ENCODE results near the gene TUBGCP5.

TUBGCP5 gene

GRCh38 chr15:22973987-22974386, 65.4 kb downstream of the TUBGCP5 start (continued):
- TF ChIP-seq ZNF398 (tag by site-specific recombination; IDR thresholded peaks at IDR 0.05) (no peak), ZNF664 (tag by site-specific recombination; IDR thresholded peaks at IDR 0.05) (no peak), ZNF513 (tag by site-specific recombination; IDR thresholded peaks at IDR 0.05) (no peak)

GRCh38 chr15:22973286-22973685, 66.1 kb downstream of the TUBGCP5 start:
- ChIA-PET POLR2A (no interaction called here), CTCF (interaction anchor here (0.6 kb wide), 1 partner anchor 29 kb away, joined by 3 read pairs; no protein-coding TSS in a partner anchor)
- Histone ChIP-seq H3K4me3 (ENCODE audit: low read depth, low read length) (no peak overlapping the region), H3K36me3 (ENCODE audit: control insufficient read depth in 2 of 2, insufficient read depth in 1 of 2, low read length in 2 of 2) (no peaks in the 10 kb centered on the region), H3K27ac (ENCODE audit: extremely low read depth, low read depth, low read length) (no peak overlapping the region), H3K4me1 (ENCODE audit: control insufficient read depth, insufficient read depth, low read length) (peaks cover 7% of the 10 kb centered on the region), H3K9me3 (ENCODE audit: control insufficient read depth, insufficient read depth, low read depth, low read length) (no peaks in the 10 kb centered on the region)
- TF ChIP-seq ZXDB (tag by site-specific recombination; IDR thresholded peaks at IDR 0.05) (no peak), PRDM1 (tag by site-specific recombination; IDR thresholded peaks at IDR 0.05) (peak; percentile 31; the same call in 1 of the 2 replicates)

- Histone ChIP-seq H3K36me3 (ENCODE audit: control insufficient read depth in 2 of 2, insufficient read depth in 1 of 2, low read length in 2 of 2) (no peaks in the 10 kb centered on the region), H3K27ac (ENCODE audit: extremely low read depth, low read depth, low read length) (no peak overlapping the region), H3K4me3 (ENCODE audit: low read depth, low read length) (no peak overlapping the region), H3K9me3 (ENCODE audit: control insufficient read depth, insufficient read depth, low read depth, low read length) (no peaks in the 10 kb centered on the region), H3K4me1 (ENCODE audit: control insufficient read depth, insufficient read depth, low read length) (peaks cover 7% of the 10 kb centered on the region)
- CTCF ChIA-PET = no interaction called here
- POLR2A ChIA-PET = no interaction called here
- TF ChIP-seq RBAK (tag by site-specific recombination; IDR thresholded peaks at IDR 0.05) = no peak
- TF ChIP-seq SETDB1 (IDR thresholded peaks at IDR 0.05; ENCODE audit: insufficient read length, low read length) = peak; percentile 63
Observed at GRCh38 chr15:22969489-22969888, 69.9 kb downstream of the TUBGCP5 start.

GRCh38 chr15:22968366-22968765, 71.0 kb downstream of the TUBGCP5 start:
- no peak overlapping the region for H3K27ac ChIP-seq (ENCODE audit: extremely low read depth, low read depth, low read length)

GRCh38 chr15:22967084-22967770, 72.1 kb downstream of the TUBGCP5 start:
- POLR2A ChIA-PET = no interaction called here

More at GRCh38 chr15:22968366-22968765, 71.0 kb downstream of the TUBGCP5 start:
- Histone ChIP-seq H3K4me3 (ENCODE audit: low read depth, low read length) (no peak overlapping the region), H3K36me3 (ENCODE audit: control insufficient read depth in 2 of 2, insufficient read depth in 1 of 2, low read length in 2 of 2) (no peaks in the 10 kb centered on the region), H3K4me1 (ENCODE audit: control insufficient read depth, insufficient read depth, low read length) (peaks cover 7% of the 10 kb centered on the region), H3K9me3 (ENCODE audit: control insufficient read depth, insufficient read depth, low read depth, low read length) (no peaks in the 10 kb centered on the region)
- POLR2A ChIA-PET = no interaction called here
- CTCF ChIA-PET = no interaction called here
- TF ChIP-seq ZNF654 (tag by site-specific recombination; IDR thresholded peaks at IDR 0.05; ENCODE audit: low read depth) (no peak), GLIS2 (tag by site-specific recombination; IDR thresholded peaks at IDR 0.05) (no peak), ZNF394 (tag by site-specific recombination; IDR thresholded peaks at IDR 0.05; ENCODE audit: borderline replicate concordance) (peak; percentile 44; the same call in 1 of the 2 replicates), ZNF629 (tag by site-specific recombination; IDR thresholded peaks at IDR 0.05) (peak; percentile 46; the same call in 1 of the 2 replicates)

More at GRCh38 chr15:22967084-22967770, 72.1 kb downstream of the TUBGCP5 start:
- TF ChIP-seq ZNF561 (tag by site-specific recombination; IDR thresholded peaks at IDR 0.05; ENCODE audit: borderline replicate concordance) (no peak), SCRT2 (tag by site-specific recombination; IDR thresholded peaks at IDR 0.05) (peak; percentile 54)
- no peaks in the 10 kb centered on the region for H3K36me3 ChIP-seq (ENCODE audit: control insufficient read depth in 2 of 2, insufficient read depth in 1 of 2, low read length in 2 of 2)
- CTCF ChIA-PET = interaction anchor here (0.6 kb wide), 1 partner anchor 30 kb away, joined by 3 read pairs; no protein-coding TSS in a partner anchor
- no peak overlapping the region for H3K27ac ChIP-seq (ENCODE audit: extremely low read depth, low read depth, low read length)
- no peak overlapping the region for H3K4me3 ChIP-seq (ENCODE audit: low read depth, low read length)
- H3K4me1 ChIP-seq (ENCODE audit: control insufficient read depth, insufficient read depth, low read length) = peaks cover 7% of the 10 kb centered on the region
- no peaks in the 10 kb centered on the region for H3K9me3 ChIP-seq (ENCODE audit: control insufficient read depth, insufficient read depth, low read depth, low read length)
